Uterus (tissue), 4 donors: ENCODE results near the gene TMEM82. TPM values are rescaled to one million over a fixed set of nuclear protein-coding genes. Genes with fewer than 3 reads are reported as not detected.

Source experiments
- DNase-seq, 2 donors: peaks; one replicate each; pipeline ENCODE4 v3.0.0-alpha.2; 2019 to 2020
- H3K27ac ChIP-seq, 2 donors: fragments of 200-600 bp; sonication (generic); 1 replicate in 1 of 2; 2 replicates in 1 of 2; pipeline ENCODE4 v1.5.1; 2016 to 2018
- H3K27me3 ChIP-seq, 2 donors: fragments of 200-600 bp; sonication (generic); one replicate each; pipeline ENCODE4 v1.5.1; 2018 to 2019; ENCODE audit warnings: control low read depth in 1 of 2
- H3K36me3 ChIP-seq, 2 donors: fragments of 200-600 bp; sonication (generic); one replicate each; pipeline ENCODE4 v1.5.1; 2019; ENCODE audit warnings: control low read depth in 1 of 2
- H3K4me1 ChIP-seq, 2 donors: fragments of 200-600 bp; sonication (generic); one replicate each; pipeline ENCODE4 v1.5.1; 2018 to 2019; ENCODE audit warnings: control low read depth in 1 of 2
- H3K4me3 ChIP-seq, 2 donors: fragments of 200-600 bp; sonication (generic); 1 replicate in 1 of 2; 2 replicates in 1 of 2; pipeline ENCODE4 v1.5.1; 2018 to 2019; ENCODE audit warnings: mild to moderate bottlenecking in 1 of 2
- H3K9me3 ChIP-seq, 2 donors: fragments of 200-600 bp; sonication (generic); one replicate each; pipeline ENCODE4 v1.5.1; 2019; ENCODE audit warnings: control low read depth in 1 of 2
- POLR2A ChIP-seq, 2 donors: fragments of 450-650 bp; IDR thresholded peaks; one replicate each; pipeline ENCODE4 v1.6.1; 2016; ENCODE audit warnings: antibody characterized with exemption in 2 of 2, mild to moderate bottlenecking in 1 of 2, moderate library complexity in 1 of 2
- intact Hi-C: fragments of 100-400 bp; cut with DNase I; formaldehyde crosslinking; loops from one replicate; pipeline ENCODE4 v1.15.1; 2023; ENCODE audit warnings: low total_unique reads
- total RNA-seq, 4 donors: library from RNA; depleted of rRNA in 3 of 4; stranded (reverse); fragments of >200 nt in 3 of 4; gene quantifications; one replicate each; pipeline versions ENCODE4 v1.1.0 to v1.2.4, GENCODE V29; 2014 to 2023
- TF ChIP-seq, protein P1 (sequence below), 4 experiments: fragments of 200-600 bp in 2 of 4; fragments of 450-650 bp in 2 of 4; sonication (generic) in 2 of 4; IDR thresholded peaks; one replicate each; pipeline ENCODE4 v1.5.1; 2016 to 2019; ENCODE audit warnings: antibody characterized with exemption in 4 of 4, mild to moderate bottlenecking in 2 of 4, moderate library complexity in 1 of 4
- donor health status: DM: yes; HTN: yes; CAD: no.

The TMEM82 gene
- total RNA-seq, 4 donors from 2014 or later, result not detected

GRCh38 chr1:15777909-15778707 is 35.8 kb downstream of the TMEM82 start:
- Histone ChIP-seq H3K4me1 (no peaks in the 10 kb centered on the region), H3K36me3 (no peaks in the 10 kb centered on the region), H3K27me3 (no peaks in the 10 kb centered on the region), H3K27ac (no peak overlapping the region), H3K4me3 (no peak overlapping the region), H3K9me3 (no peaks in the 10 kb centered on the region)
- no peak for DNase-seq
- TF ChIP-seq, protein P1, sequence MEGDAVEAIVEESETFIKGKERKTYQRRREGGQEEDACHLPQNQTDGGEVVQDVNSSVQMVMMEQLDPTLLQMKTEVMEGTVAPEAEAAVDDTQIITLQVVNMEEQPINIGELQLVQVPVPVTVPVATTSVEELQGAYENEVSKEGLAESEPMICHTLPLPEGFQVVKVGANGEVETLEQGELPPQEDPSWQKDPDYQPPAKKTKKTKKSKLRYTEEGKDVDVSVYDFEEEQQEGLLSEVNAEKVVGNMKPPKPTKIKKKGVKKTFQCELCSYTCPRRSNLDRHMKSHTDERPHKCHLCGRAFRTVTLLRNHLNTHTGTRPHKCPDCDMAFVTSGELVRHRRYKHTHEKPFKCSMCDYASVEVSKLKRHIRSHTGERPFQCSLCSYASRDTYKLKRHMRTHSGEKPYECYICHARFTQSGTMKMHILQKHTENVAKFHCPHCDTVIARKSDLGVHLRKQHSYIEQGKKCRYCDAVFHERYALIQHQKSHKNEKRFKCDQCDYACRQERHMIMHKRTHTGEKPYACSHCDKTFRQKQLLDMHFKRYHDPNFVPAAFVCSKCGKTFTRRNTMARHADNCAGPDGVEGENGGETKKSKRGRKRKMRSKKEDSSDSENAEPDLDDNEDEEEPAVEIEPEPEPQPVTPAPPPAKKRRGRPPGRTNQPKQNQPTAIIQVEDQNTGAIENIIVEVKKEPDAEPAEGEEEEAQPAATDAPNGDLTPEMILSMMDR (IDR thresholded peaks at IDR 0.05), result no peak
- intact Hi-C loops, result no loop called here

DNA sequence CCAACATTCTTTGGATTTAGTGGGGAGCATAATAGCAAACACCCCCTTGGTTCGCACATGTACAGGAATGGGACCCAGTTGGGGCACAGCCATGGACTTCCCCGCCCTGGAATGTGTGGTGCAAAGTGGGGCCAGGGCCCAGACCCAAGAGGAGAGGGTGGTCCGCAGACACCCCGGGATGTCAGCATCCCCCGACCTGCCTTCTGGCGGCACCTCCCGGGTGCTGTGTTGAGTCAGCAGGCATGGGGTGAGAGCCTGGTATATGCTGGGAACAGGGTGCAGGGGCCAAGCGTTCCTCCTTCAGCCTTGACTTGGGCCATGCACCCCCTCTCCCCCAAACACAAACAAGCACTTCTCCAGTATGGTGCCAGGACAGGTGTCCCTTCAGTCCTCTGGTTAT is 43.4 kb downstream of the TMEM82 start:
- TF ChIP-seq, protein P1 (IDR thresholded peaks at IDR 0.05), result no peak
- TF ChIP-seq POLR2A (IDR thresholded peaks at IDR 0.05), result no peak
- no peaks in the 10 kb centered on the region for H3K4me1 ChIP-seq
- H3K4me3 ChIP-seq, result no peak overlapping the region
- no peaks in the 10 kb centered on the region for H3K9me3 ChIP-seq
- H3K27ac ChIP-seq, result no peak overlapping the region
- no peaks in the 10 kb centered on the region for H3K27me3 ChIP-seq
- DNase-seq, result no peak
- no peaks in the 10 kb centered on the region for H3K36me3 ChIP-seq
- intact Hi-C loops, result no loop called here

DNA sequence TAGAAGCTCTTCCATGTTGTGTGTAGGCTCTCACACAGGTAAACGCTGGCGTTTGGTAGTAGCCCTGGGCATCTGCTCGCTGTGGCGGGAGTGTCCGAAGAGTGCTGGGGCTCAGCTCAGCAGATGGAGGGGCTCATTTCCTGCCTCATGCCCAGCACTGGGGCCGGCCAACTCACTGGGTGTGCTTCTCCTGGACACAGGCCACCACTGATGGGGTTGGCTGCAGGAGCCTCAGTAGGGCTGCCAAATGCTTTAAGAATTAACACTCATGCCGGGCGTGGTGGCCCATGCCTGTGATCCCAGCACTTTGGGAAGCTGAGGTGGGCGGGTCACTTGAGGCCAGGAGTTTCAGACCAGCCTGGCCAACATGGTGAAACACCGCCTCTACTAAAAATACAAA is 44.3 kb downstream of the TMEM82 start:
- H3K36me3 ChIP-seq, result no peaks in the 10 kb centered on the region
- peak overlapping the region in 1 of 2 donors; percentile 4 for H3K27ac ChIP-seq
- H3K27me3 ChIP-seq, result no peaks in the 10 kb centered on the region
- DNase-seq, result no peak
- H3K4me1 ChIP-seq, result no peaks in the 10 kb centered on the region
- no peaks in the 10 kb centered on the region for H3K9me3 ChIP-seq
- TF ChIP-seq POLR2A (IDR thresholded peaks at IDR 0.05), result no peak
- TF ChIP-seq, protein P1 (IDR thresholded peaks at IDR 0.05), result no peak
- intact Hi-C loops, result no loop called here
- no peak overlapping the region for H3K4me3 ChIP-seq

DNA sequence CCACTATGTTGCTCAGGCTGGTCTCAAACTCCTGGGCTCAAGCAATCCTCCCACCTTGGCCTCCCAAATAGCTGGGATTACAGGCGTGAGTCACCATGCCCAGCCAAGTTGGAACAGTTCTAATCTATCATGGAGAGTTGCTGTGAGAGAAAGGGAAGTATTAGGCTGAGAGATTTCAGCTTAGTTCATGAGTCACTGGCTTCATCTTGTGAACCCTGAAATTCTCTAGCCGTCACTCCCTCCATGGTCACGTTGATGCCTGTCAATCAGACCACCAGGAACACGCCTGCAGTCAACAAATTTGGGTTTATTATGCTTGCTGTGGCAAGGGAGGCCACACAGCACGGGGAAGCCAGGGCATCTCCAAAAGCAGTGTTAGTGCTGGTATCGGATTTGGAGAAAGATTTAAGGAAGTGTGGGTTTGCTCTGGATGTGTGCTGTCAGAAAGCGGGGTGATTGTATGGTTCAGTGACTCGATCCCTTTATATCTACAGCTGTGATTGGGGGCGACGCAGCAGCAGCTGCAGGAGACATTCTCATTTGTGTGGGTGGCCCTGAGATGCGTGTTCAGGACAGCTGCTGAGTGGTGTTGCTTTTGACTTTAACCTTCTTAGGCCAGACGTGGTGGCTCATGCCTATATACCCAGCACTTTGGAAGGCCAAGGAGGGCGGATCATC is 46.5 kb downstream of the TMEM82 start:
- intact Hi-C loops, result no loop called here
- Histone ChIP-seq H3K27me3 (no peaks in the 10 kb centered on the region), H3K27ac (no peak overlapping the region), H3K4me1 (no peaks in the 10 kb centered on the region), H3K36me3 (no peaks in the 10 kb centered on the region), H3K9me3 (no peaks in the 10 kb centered on the region), H3K4me3 (no peak overlapping the region)
- DNase-seq, result no peak
- TF ChIP-seq, protein P1 (IDR thresholded peaks at IDR 0.05), result no peak
- TF ChIP-seq POLR2A (IDR thresholded peaks at IDR 0.05), result no peak

DNA sequence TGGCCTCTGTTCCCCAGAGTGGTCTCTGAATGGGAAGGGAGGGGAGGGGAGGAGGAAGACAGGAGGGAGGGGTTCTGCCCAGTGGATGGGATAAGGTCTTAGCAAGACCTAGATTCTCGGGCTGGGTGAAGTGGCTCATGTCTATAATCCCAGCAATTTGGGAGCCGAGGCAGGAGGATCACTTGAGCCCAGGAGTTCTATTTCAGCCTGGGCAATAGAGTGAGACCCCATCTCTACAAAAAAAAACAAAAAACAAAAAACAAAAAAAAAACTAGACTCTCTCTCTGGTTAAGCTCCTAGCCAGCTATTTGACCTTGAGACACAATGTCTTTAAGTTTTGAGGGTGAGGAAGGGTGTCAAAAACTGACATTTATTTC is 53.8 kb downstream of the TMEM82 start:
- peak overlapping the region; percentile 67 for H3K27ac ChIP-seq
- intact Hi-C loops, result no loop called here

More for the DNA sequence above, 53.8 kb downstream of the TMEM82 start:
- Histone ChIP-seq H3K4me1 (peaks cover 3 to 20% of the 10 kb centered on the region in 2 donors), H3K27me3 (no peaks in the 10 kb centered on the region), H3K9me3 (no peaks in the 10 kb centered on the region), H3K36me3 (no peaks in the 10 kb centered on the region), H3K4me3 (no peak overlapping the region)
- DNase-seq, result no peak
- TF ChIP-seq, protein P1 (IDR thresholded peaks at IDR 0.05), result no peak
